Caco-2 (cell line): ENCODE results near the gene RRP12. TPM values are rescaled to one million over a fixed set of nuclear protein-coding genes. Genes with fewer than 3 reads are reported as not detected.

Experiments used
- BruUV-seq: library from RNA; stranded (reverse); fragments of 400-500 nt; replicated peaks from 2 replicates; lab custom pipeline; 2021; lab: Mats Ljungman, UMichigan
- CTCF ChIA-PET: fragments of 300-600 bp; sonication (Branson Sonifier 250); formaldehyde crosslinking; loops from one replicate; lab custom pipeline; 2022; ENCODE audit warnings: antibody characterized with exemption; lab: Charles Lee
- POLR2A ChIA-PET: fragments of 300-600 bp; sonication (Branson Sonifier 250); formaldehyde crosslinking; loops from one replicate; lab custom pipeline; 2022; ENCODE audit warnings: antibody characterized with exemption; lab: Charles Lee
- DNase-seq, 2 experiments: peaks; one replicate each; pipeline versions ENCODE4 v3.0.0 to v3.0.0-alpha.2; 2020 to 2022
- H3K27me3 ChIP-seq: replicated peaks from 2 replicates; pipeline ENCODE4 v1.6.0; 2011; ENCODE audit warnings: low read length; ENCODE audit not compliant: control insufficient read depth, insufficient read depth
- H3K36me3 ChIP-seq: 2 replicates; pipeline ENCODE4 v1.5.1; 2011; ENCODE audit warnings: low read length; ENCODE audit not compliant: control insufficient read depth, insufficient read depth
- H3K4me1 ChIP-seq: fragments of 250-450 bp; sonication (Bioruptor Pico); 2 replicates; pipeline ENCODE4 v1.5.1; 2020; ENCODE audit warnings: mild to moderate bottlenecking
- H3K4me3 ChIP-seq: 2 replicates; pipeline ENCODE4 v1.5.1; 2011; ENCODE audit warnings: low read depth, mild to moderate bottlenecking, control low read depth, low read length
- H3K9me3 ChIP-seq: fragments of 250-450 bp; sonication (Bioruptor Pico); 2 replicates; pipeline ENCODE4 v1.5.1; 2020; ENCODE audit warnings: mild to moderate bottlenecking, moderate library complexity
- H3K27ac Mint-ChIP-seq: one replicate; pipeline ENCODE4 v1.8.0; 2022; ENCODE audit warnings: mixed read lengths; ENCODE audit not compliant: unreplicated experiment
- H3K27me3 Mint-ChIP-seq: one replicate; pipeline ENCODE4 v1.8.0; 2022; ENCODE audit warnings: mixed read lengths; ENCODE audit not compliant: insufficient read depth, unreplicated experiment
- H3K36me3 Mint-ChIP-seq: one replicate; pipeline ENCODE4 v1.8.0; 2022; ENCODE audit warnings: mild to moderate bottlenecking, mixed read lengths; ENCODE audit not compliant: insufficient read depth, unreplicated experiment
- H3K4me1 Mint-ChIP-seq: one replicate; pipeline ENCODE4 v1.8.0; 2022; ENCODE audit warnings: low read depth, mixed read lengths; ENCODE audit not compliant: unreplicated experiment
- H3K4me3 Mint-ChIP-seq: one replicate; pipeline ENCODE4 v1.8.0; 2022; ENCODE audit warnings: mild to moderate bottlenecking, moderate library complexity, mixed read lengths; ENCODE audit not compliant: unreplicated experiment
- H3K9me3 Mint-ChIP-seq: one replicate; pipeline ENCODE4 v1.8.0; 2022; ENCODE audit warnings: mixed read lengths; ENCODE audit not compliant: unreplicated experiment
- CTCF ChIP-seq, 2 experiments: fragments of 200-600 bp in 1 of 2; IDR thresholded peaks; 1 replicate in 1 of 2; 2 replicates in 1 of 2; pipeline versions ENCODE4 v1.5.1 to v1.8.0; 2011 to 2022; ENCODE audit warnings: antibody characterized with exemption in 1 of 2, control low read depth in 1 of 2, inconsistent platforms in 1 of 2, low read depth in 1 of 2, low read length in 1 of 2, mild to moderate bottlenecking in 1 of 2, moderate library complexity in 1 of 2; ENCODE audit not compliant: insufficient read depth in 1 of 2, severe bottlenecking in 1 of 2, unreplicated experiment in 1 of 2
- intact Hi-C: fragments of 100-400 bp; cut with micrococcal nuclease; formaldehyde crosslinking; loops from one replicate; pipeline ENCODE4 v1.10.0; 2022; ENCODE audit not compliant: unreplicated experiment
- total RNA-seq: library from RNA; stranded (reverse); gene quantifications from 2 replicates; pipeline ENCODE4 v1.2.3, GENCODE V29; 2022

Gene RRP12
- total RNA-seq, 1 experiment from 2014 or later: 69.3 TPM

- H3K9me3 ChIP-seq: no peaks in the 10 kb centered on the region
- no TSS peak for BruUV-seq
- H3K4me1 Mint-ChIP-seq: no peaks in the 10 kb centered on the region
- intact Hi-C loops: no loop called here
- H3K9me3 Mint-ChIP-seq: no peaks in the 10 kb centered on the region
- H3K4me3 Mint-ChIP-seq: no peak overlapping the region
- no peak overlapping the region for H3K27ac Mint-ChIP-seq
- POLR2A ChIA-PET: no interaction called here
- no peak for DNase-seq
- CTCF ChIA-PET: no interaction called here
- TF ChIP-seq CTCF (IDR thresholded peaks at IDR 0.05; ENCODE audit: insufficient read depth in 1 of 2, low read depth in 1 of 2, low read length in 1 of 2, severe bottlenecking in 1 of 2, unreplicated experiment in 1 of 2): no peak
- H3K4me1 ChIP-seq: no peaks in the 10 kb centered on the region
- no peaks in the 10 kb centered on the region for H3K27me3 Mint-ChIP-seq
- no peaks in the 10 kb centered on the region for H3K27me3 ChIP-seq
- H3K36me3 Mint-ChIP-seq: peaks cover 42% of the 10 kb centered on the region
- H3K4me3 ChIP-seq: no peak overlapping the region
- H3K36me3 ChIP-seq: no peaks in the 10 kb centered on the region; the same call in 1 of the 2 replicates
Measured at GRCh38 chr10:97384641-97385040, 16.5 kb downstream of the RRP12 start.

GRCh38 chr10:97384156-97384555, 17.0 kb downstream of the RRP12 start:
- DNase-seq: no peak
- H3K36me3 ChIP-seq: no peaks in the 10 kb centered on the region; the same call in 1 of the 2 replicates
- TF ChIP-seq CTCF (IDR thresholded peaks at IDR 0.05; ENCODE audit: insufficient read depth in 1 of 2, low read depth in 1 of 2, low read length in 1 of 2, severe bottlenecking in 1 of 2, unreplicated experiment in 1 of 2): no peak
- Mint-ChIP-seq H3K27ac (no peak overlapping the region), H3K36me3 (peaks cover 45% of the 10 kb centered on the region), H3K27me3 (no peaks in the 10 kb centered on the region), H3K9me3 (no peaks in the 10 kb centered on the region), H3K4me1 (no peaks in the 10 kb centered on the region), H3K4me3 (no peak overlapping the region)
- ChIA-PET CTCF (no interaction called here), POLR2A (no interaction called here)
- H3K27me3 ChIP-seq: no peaks in the 10 kb centered on the region
- no peak overlapping the region for H3K4me3 ChIP-seq
- no peaks in the 10 kb centered on the region for H3K4me1 ChIP-seq
- intact Hi-C loops: no loop called here
- H3K9me3 ChIP-seq: no peaks in the 10 kb centered on the region
- BruUV-seq: no TSS peak

- POLR2A ChIA-PET: no interaction called here
- Mint-ChIP-seq H3K27me3 (no peaks in the 10 kb centered on the region), H3K9me3 (no peaks in the 10 kb centered on the region), H3K27ac (no peak overlapping the region), H3K4me3 (no peak overlapping the region), H3K4me1 (no peaks in the 10 kb centered on the region), H3K36me3 (peaks cover 38% of the 10 kb centered on the region)
- H3K27me3 ChIP-seq: no peaks in the 10 kb centered on the region
- no peak for DNase-seq
- H3K4me1 ChIP-seq: no peaks in the 10 kb centered on the region
- intact Hi-C loops: no loop called here
- TF ChIP-seq CTCF (IDR thresholded peaks at IDR 0.05; ENCODE audit: insufficient read depth in 1 of 2, low read depth in 1 of 2, low read length in 1 of 2, severe bottlenecking in 1 of 2, unreplicated experiment in 1 of 2): no peak
- no peak overlapping the region for H3K4me3 ChIP-seq
- no TSS peak for BruUV-seq
- CTCF ChIA-PET: no interaction called here
- no peaks in the 10 kb centered on the region for H3K9me3 ChIP-seq
- H3K36me3 ChIP-seq: no peaks in the 10 kb centered on the region; the same call in 1 of the 2 replicates
Measured at GRCh38 chr10:97383159-97383558, 18.0 kb downstream of the RRP12 start.
